ENCODE data around the gene UTP14A. TPM values are rescaled to one million over a fixed set of nuclear protein-coding genes. Genes with fewer than 3 reads are reported as not detected.

The UTP14A gene
- total and polyA plus RNA-seq, 2 experiments from 2014 or later = 14.6 to 18.5 TPM

DNA sequence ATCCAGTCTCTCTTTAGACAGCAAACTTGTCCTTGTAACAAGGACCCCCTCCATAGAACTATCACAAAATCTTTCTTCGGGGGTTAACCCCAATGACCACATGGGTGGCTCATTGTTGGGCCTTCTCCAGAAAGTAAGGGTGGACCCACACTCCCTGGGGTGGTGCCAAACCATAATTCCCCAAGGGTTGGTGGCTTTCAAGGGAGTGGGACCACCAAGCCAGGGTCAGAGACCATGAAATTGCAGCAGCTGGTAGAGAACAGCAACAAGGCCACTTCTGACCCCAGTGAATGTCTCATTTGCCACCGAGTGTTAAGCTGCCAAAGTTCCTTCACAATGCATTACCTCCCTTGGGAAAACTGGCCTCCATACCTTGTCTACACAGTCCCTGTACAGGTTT, 33.4 kb upstream of the UTP14A start:
- ATAC-seq (no peak), DNase-seq (ENCODE audit: low spot score) (no peak)
- Histone ChIP-seq H3K4me3 (no peak overlapping the region), H3K27me3 (ENCODE audit: insufficient read depth) (no peaks in the 10 kb centered on the region), H4K20me1 (replicated peaks; ENCODE audit: insufficient read depth) (no peaks in the 10 kb centered on the region), H3K27ac (ENCODE audit: low read depth) (no peak overlapping the region), H3K79me2 (replicated peaks; ENCODE audit: insufficient read depth) (no peaks in the 10 kb centered on the region), H3K36me3 (ENCODE audit: insufficient read depth) (no peaks in the 10 kb centered on the region), H3F3A (replicated peaks; ENCODE audit: low read depth) (no peaks in the 10 kb centered on the region), H3K9me2 (ENCODE audit: insufficient read depth) (no peaks in the 10 kb centered on the region), H3K4me2 (no peak overlapping the region), H3K4me1 (ENCODE audit: insufficient read depth) (no peaks in the 10 kb centered on the region), H2AFZ (no peak overlapping the region)
- Mint-ChIP-seq H3K27ac (no peak overlapping the region), H3K4me3 (no peak overlapping the region), H3K27me3 (ENCODE audit: insufficient read depth, low read depth, poor library complexity) (no peaks in the 10 kb centered on the region), H3K9me3 (peaks cover 12% of the 10 kb centered on the region; the same call in 2 of the 3 replicates), H3K4me1 (peaks cover 3% of the 10 kb centered on the region; the same call in 1 of the 3 replicates), H3K36me3 (ENCODE audit: low read depth) (no peaks in the 10 kb centered on the region)
- TF ChIP-seq POLR2AphosphoS5 (IDR thresholded peaks at IDR 0.05; ENCODE audit: low read depth) (no peak), NANOG (IDR thresholded peaks at IDR 0.05; ENCODE audit: borderline replicate concordance) (no peak), ZNF114 (CRISPR knock-in tag; IDR thresholded peaks at IDR 0.05) (no peak), JUNB (IDR thresholded peaks at IDR 0.05; ENCODE audit: unreplicated experiment) (no peak)
- TF ChIP-seq, protein P1, sequence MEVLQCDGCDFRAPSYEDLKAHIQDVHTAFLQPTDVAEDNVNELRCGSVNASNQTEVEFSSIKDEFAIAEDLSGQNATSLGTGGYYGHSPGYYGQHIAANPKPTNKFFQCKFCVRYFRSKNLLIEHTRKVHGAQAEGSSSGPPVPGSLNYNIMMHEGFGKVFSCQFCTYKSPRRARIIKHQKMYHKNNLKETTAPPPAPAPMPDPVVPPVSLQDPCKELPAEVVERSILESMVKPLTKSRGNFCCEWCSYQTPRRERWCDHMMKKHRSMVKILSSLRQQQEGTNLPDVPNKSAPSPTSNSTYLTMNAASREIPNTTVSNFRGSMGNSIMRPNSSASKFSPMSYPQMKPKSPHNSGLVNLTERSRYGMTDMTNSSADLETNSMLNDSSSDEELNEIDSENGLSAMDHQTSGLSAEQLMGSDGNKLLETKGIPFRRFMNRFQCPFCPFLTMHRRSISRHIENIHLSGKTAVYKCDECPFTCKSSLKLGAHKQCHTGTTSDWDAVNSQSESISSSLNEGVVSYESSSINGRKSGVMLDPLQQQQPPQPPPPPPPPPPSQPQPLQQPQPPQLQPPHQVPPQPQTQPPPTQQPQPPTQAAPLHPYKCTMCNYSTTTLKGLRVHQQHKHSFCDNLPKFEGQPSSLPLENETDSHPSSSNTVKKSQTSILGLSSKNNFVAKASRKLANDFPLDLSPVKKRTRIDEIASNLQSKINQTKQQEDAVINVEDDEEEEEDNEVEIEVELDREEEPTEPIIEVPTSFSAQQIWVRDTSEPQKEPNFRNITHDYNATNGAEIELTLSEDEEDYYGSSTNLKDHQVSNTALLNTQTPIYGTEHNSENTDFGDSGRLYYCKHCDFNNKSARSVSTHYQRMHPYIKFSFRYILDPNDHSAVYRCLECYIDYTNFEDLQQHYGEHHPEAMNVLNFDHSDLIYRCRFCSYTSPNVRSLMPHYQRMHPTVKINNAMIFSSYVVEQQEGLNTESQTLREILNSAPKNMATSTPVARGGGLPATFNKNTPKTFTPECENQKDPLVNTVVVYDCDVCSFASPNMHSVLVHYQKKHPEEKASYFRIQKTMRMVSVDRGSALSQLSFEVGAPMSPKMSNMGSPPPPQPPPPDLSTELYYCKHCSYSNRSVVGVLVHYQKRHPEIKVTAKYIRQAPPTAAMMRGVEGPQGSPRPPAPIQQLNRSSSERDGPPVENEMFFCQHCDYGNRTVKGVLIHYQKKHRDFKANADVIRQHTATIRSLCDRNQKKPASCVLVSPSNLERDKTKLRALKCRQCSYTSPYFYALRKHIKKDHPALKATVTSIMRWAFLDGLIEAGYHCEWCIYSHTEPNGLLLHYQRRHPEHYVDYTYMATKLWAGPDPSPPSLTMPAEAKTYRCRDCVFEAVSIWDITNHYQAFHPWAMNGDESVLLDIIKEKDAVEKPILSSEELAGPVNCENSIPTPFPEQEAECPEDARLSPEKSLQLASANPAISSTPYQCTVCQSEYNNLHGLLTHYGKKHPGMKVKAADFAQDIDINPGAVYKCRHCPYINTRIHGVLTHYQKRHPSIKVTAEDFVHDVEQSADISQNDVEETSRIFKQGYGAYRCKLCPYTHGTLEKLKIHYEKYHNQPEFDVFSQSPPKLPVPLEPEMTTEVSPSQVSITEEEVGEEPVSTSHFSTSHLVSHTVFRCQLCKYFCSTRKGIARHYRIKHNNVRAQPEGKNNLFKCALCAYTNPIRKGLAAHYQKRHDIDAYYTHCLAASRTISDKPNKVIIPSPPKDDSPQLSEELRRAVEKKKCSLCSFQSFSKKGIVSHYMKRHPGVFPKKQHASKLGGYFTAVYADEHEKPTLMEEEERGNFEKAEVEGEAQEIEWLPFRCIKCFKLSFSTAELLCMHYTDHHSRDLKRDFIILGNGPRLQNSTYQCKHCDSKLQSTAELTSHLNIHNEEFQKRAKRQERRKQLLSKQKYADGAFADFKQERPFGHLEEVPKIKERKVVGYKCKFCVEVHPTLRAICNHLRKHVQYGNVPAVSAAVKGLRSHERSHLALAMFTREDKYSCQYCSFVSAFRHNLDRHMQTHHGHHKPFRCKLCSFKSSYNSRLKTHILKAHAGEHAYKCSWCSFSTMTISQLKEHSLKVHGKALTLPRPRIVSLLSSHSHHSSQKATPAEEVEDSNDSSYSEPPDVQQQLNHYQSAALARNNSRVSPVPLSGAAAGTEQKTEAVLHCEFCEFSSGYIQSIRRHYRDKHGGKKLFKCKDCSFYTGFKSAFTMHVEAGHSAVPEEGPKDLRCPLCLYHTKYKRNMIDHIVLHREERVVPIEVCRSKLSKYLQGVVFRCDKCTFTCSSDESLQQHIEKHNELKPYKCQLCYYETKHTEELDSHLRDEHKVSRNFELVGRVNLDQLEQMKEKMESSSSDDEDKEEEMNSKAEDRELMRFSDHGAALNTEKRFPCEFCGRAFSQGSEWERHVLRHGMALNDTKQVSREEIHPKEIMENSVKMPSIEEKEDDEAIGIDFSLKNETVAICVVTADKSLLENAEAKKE (CRISPR knock-in tag; IDR thresholded peaks at IDR 0.05) = no peak
- TF ChIP-seq, protein P2, sequence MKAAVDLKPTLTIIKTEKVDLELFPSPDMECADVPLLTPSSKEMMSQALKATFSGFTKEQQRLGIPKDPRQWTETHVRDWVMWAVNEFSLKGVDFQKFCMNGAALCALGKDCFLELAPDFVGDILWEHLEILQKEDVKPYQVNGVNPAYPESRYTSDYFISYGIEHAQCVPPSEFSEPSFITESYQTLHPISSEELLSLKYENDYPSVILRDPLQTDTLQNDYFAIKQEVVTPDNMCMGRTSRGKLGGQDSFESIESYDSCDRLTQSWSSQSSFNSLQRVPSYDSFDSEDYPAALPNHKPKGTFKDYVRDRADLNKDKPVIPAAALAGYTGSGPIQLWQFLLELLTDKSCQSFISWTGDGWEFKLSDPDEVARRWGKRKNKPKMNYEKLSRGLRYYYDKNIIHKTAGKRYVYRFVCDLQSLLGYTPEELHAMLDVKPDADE (IDR thresholded peaks at IDR 0.05) = no peak
